ENCODE data around the gene EEF1A2. TPM values are rescaled to one million over a fixed set of nuclear protein-coding genes. Genes with fewer than 3 reads are reported as not detected.

Gene EEF1A2
- total and polyA plus RNA-seq, 4 donors, result 0.05 to 0.12 TPM; not detected in 2

GRCh38 chr20:63530788-63531160 lies 31.9 kb upstream of the EEF1A2 start:
- Histone ChIP-seq H3K4me3 (ENCODE audit: low read depth in 1 of 3, low read length in 3 of 3) (no peak overlapping the region), H3K9ac (ENCODE audit: low read depth in 1 of 2, low read length in 2 of 2) (no peak overlapping the region), H3K36me3 (ENCODE audit: control insufficient read depth in 4 of 4, insufficient read depth in 3 of 4, low read depth in 1 of 4, low read length in 3 of 4) (no peaks in the 10 kb centered on the region), H3K4me1 (ENCODE audit: control insufficient read depth in 4 of 4, insufficient read depth in 4 of 4, low read length in 3 of 4) (peaks cover 2 to 12% (median 8%) of the 10 kb centered on the region in 4 donors), H3K9me3 (ENCODE audit: control insufficient read depth in 4 of 4, low read length in 3 of 4) (no peaks in the 10 kb centered on the region), H3K27me3 (ENCODE audit: control insufficient read depth in 4 of 4, insufficient read depth in 4 of 4, low read length in 3 of 4) (no peaks in the 10 kb centered on the region), H3K27ac (ENCODE audit: low read depth in 1 of 2, low read length in 2 of 2) (no peak overlapping the region)
- 54% methylated on average over 14 of the region's 14 CpGs for WGBS
- peak in 1 of 2 donors; percentile 10 for TF ChIP-seq HNF4A (conservative IDR thresholded peaks at IDR 0.05)
- TF ChIP-seq MAX (IDR thresholded peaks at IDR 0.05), result no peak
- DNase-seq (ENCODE audit: low spot score), result no peak

DNA sequence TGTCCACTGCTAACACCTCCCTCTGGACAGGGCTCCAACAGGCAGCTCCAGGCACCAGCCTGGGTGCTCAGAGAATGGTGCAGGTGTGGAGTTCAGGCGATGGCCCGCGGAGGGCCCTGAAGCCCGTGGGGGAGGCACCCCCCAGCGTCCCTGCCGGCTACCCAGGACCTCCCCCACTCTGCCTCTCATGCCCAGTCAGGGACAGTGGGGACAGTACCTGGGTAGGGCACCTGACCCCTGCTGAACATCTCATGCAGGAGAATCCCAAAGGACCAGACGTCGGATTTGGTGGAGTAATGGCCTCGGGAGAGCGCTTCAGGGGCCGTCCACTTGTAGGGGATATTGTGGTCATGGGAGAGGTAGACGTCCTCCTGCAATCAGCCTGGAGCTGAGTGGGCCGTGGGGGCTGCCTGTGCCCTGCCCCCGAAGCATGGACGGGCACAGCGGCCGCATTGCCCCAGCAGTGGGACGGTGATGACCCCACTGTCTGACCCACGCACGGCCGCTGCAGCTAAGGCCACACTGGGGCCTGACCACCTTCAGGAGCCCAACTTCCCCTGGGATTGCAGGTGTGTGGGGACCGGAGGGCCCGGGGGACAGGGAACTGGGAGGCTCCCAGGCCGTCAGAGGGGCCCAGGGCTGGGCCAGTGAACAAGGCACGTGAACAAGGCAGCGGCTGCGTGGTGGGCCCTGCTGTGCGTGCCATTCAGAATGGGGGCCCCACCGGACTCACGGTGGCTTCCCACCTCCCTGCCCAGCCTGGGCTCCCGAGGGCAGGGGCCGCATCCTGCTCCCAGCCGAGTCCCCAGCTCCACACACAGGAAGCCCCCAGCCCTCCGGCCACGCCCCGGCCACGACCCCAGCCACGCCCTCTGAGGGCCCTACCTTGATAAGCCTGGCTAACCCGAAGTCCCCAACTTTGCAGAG lies 31.2 kb upstream of the EEF1A2 start:
- Histone ChIP-seq H3K27me3 (ENCODE audit: control insufficient read depth in 4 of 4, insufficient read depth in 4 of 4, low read length in 3 of 4) (no peaks in the 10 kb centered on the region), H3K27ac (ENCODE audit: low read depth in 1 of 2, low read length in 2 of 2) (no peak overlapping the region), H3K9ac (ENCODE audit: low read depth in 1 of 2, low read length in 2 of 2) (no peak overlapping the region), H3K36me3 (ENCODE audit: control insufficient read depth in 4 of 4, insufficient read depth in 3 of 4, low read depth in 1 of 4, low read length in 3 of 4) (no peaks in the 10 kb centered on the region), H3K4me1 (ENCODE audit: control insufficient read depth in 4 of 4, insufficient read depth in 4 of 4, low read length in 3 of 4) (peaks cover 2 to 8% (median 6%) of the 10 kb centered on the region in 4 donors), H3K9me3 (ENCODE audit: control insufficient read depth in 4 of 4, low read length in 3 of 4) (no peaks in the 10 kb centered on the region), H3K4me3 (ENCODE audit: low read depth in 1 of 3, low read length in 3 of 3) (no peak overlapping the region)
- DNase-seq (ENCODE audit: low spot score), result no peak
- TF ChIP-seq, protein P1, sequence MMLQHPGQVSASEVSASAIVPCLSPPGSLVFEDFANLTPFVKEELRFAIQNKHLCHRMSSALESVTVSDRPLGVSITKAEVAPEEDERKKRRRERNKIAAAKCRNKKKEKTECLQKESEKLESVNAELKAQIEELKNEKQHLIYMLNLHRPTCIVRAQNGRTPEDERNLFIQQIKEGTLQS (IDR thresholded peaks at IDR 0.05), result no peak
- no peak for TF ChIP-seq HNF4G (IDR thresholded peaks at IDR 0.05)
- no peak for TF ChIP-seq EGR1 (IDR thresholded peaks at IDR 0.05; ENCODE audit: low read depth in 2 of 2)
- WGBS, result 87% methylated on average over 39 of the region's 39 CpGs

- Histone ChIP-seq H3K9me3 (ENCODE audit: control insufficient read depth in 4 of 4, low read length in 3 of 4) (no peaks in the 10 kb centered on the region), H3K4me1 (ENCODE audit: control insufficient read depth in 4 of 4, insufficient read depth in 4 of 4, low read length in 3 of 4) (peaks cover 0 to 2% (median 0%) of the 10 kb centered on the region in 4 donors), H3K4me3 (ENCODE audit: low read depth in 1 of 3, low read length in 3 of 3) (no peak overlapping the region), H3K27ac (ENCODE audit: low read depth in 1 of 2, low read length in 2 of 2) (no peak overlapping the region), H3K9ac (ENCODE audit: low read depth in 1 of 2, low read length in 2 of 2) (no peak overlapping the region), H3K36me3 (ENCODE audit: control insufficient read depth in 4 of 4, insufficient read depth in 3 of 4, low read depth in 1 of 4, low read length in 3 of 4) (no peaks in the 10 kb centered on the region), H3K27me3 (ENCODE audit: control insufficient read depth in 4 of 4, insufficient read depth in 4 of 4, low read length in 3 of 4) (no peaks in the 10 kb centered on the region)
- no peak for TF ChIP-seq JUND (IDR thresholded peaks at IDR 0.05)
- no peak for TF ChIP-seq RXRA (IDR thresholded peaks at IDR 0.05)
- TF ChIP-seq CTCF (IDR thresholded peaks at IDR 0.05; ENCODE audit: low read depth, low read length, missing input control), result no peak
- no peak for TF ChIP-seq FOXA1 (IDR thresholded peaks at IDR 0.05)
- TF ChIP-seq FOXA2 (IDR thresholded peaks at IDR 0.05), result no peak
- no peak for TF ChIP-seq MAX (IDR thresholded peaks at IDR 0.05)
- TF ChIP-seq TAF1 (conservative IDR thresholded peaks at IDR 0.05), result no peak
- no peak for TF ChIP-seq RAD21 (IDR thresholded peaks at IDR 0.05)
- no peak for TF ChIP-seq ZBTB33 (IDR thresholded peaks at IDR 0.05)
- no peak for TF ChIP-seq HNF4G (IDR thresholded peaks at IDR 0.05)
- no peak for DNase-seq (ENCODE audit: low spot score)
- WGBS, result 88% methylated on average over 27 of the region's 27 CpGs
These were observed 30.4 kb upstream of the EEF1A2 start for GRCh38 chr20:63529180-63529860.
